DND-41 (cell line): ENCODE results near the gene RAPGEF1.

Experiments
- ATAC-seq: fragments of 200-7000 bp; cut with Tn5 transposase; 3 replicates; pipeline ENCODE4 v1.9.1; 2021; ENCODE audit warnings: low read depth; ENCODE audit not compliant: insufficient read depth
- DNase-seq: peaks from one replicate; pipeline ENCODE4 v3.0.0-alpha.2; 2020
- H2AFZ ChIP-seq: 2 replicates; pipeline ENCODE4 v1.6.0; 2012; ENCODE audit warnings: low read depth, low read length
- H3K27ac ChIP-seq: 2 replicates; pipeline ENCODE4 v1.5.1; 2012; ENCODE audit warnings: low read length, inconsistent platforms
- H3K27me3 ChIP-seq: fragments of 200-600 bp; sonication (generic); 2 replicates; pipeline ENCODE4 v1.6.0; 2012; ENCODE audit warnings: low read length, mild to moderate bottlenecking, inconsistent platforms; ENCODE audit not compliant: insufficient read depth, poor library complexity
- H3K36me3 ChIP-seq: 2 replicates; pipeline ENCODE4 v1.5.1; 2012; ENCODE audit warnings: low read length, inconsistent platforms; ENCODE audit not compliant: insufficient read depth
- H3K4me1 ChIP-seq: 2 replicates; pipeline ENCODE4 v1.5.1; 2012; ENCODE audit warnings: mild to moderate bottlenecking, low read length; ENCODE audit not compliant: insufficient read depth
- H3K4me2 ChIP-seq: 2 replicates; pipeline ENCODE4 v1.6.0; 2012; ENCODE audit warnings: mild to moderate bottlenecking, moderate library complexity, low read length, inconsistent platforms; ENCODE audit not compliant: insufficient read depth
- H3K4me3 ChIP-seq, 2 experiments: fragments of 200-600 bp in 1 of 2; shearing (Covaris generic) in 1 of 2; 2 replicates each; pipeline ENCODE4 v1.5.1; 2012 to 2016; ENCODE audit warnings: inconsistent platforms in 2 of 2, low read length in 2 of 2, mild to moderate bottlenecking in 2 of 2, low read depth in 1 of 2, moderate library complexity in 1 of 2
- H3K79me2 ChIP-seq: 2 replicates; pipeline ENCODE4 v1.6.0; 2012; ENCODE audit warnings: low read length, inconsistent platforms; ENCODE audit not compliant: insufficient read depth
- H3K9ac ChIP-seq: 2 replicates; pipeline ENCODE4 v1.6.0; 2012; ENCODE audit warnings: low read depth, mild to moderate bottlenecking, inconsistent platforms, low read length, moderate library complexity
- H3K9me3 ChIP-seq: 2 replicates; pipeline ENCODE4 v1.5.1; 2012; ENCODE audit warnings: low read length, moderate library complexity, mild to moderate bottlenecking, inconsistent platforms; ENCODE audit not compliant: insufficient read depth, severe bottlenecking
- H4K20me1 ChIP-seq: 2 replicates; pipeline ENCODE4 v1.6.0; 2012; ENCODE audit warnings: low read length; ENCODE audit not compliant: insufficient read depth
- EZH2 ChIP-seq: IDR thresholded peaks from 3 replicates; pipeline ENCODE4 v1.6.1; 2012; ENCODE audit warnings: borderline replicate concordance, low read depth, mild to moderate bottlenecking, moderate library complexity, low read length, inconsistent platforms; ENCODE audit not compliant: severe bottlenecking
- TF ChIP-seq, protein P1 (sequence below): IDR thresholded peaks from 2 replicates; pipeline ENCODE4 v1.5.1; 2012; ENCODE audit warnings: borderline replicate concordance, low read length, moderate library complexity, mild to moderate bottlenecking; ENCODE audit not compliant: poor library complexity, severe bottlenecking; ENCODE audit errors: extremely low read depth

RAPGEF1 gene

DNA sequence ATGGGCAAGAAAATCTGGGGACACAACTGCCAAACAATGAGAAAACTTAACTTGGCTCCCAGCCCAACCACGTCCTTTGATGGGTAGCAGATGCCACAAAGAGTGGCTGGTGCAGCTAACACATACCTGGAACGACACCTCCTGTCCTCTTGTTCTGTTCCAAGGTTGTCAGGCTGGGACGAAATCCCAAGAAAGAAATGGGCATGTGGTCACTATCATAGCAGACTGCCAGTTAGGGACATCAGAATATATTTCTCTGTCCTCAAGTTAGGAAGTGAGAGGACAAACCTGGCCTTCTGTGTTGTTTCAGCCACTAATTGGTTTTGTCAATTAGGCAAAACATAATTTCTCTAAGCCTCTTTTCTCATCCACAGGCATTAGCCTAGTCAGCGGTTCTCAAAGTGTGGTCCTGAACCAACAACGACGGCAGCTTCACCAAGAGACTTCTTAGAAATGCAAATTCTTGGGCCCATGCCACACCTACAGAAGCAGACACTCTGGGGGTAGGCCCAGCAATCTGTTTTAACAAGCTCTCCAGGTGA, 63.4 kb downstream of the RAPGEF1 start:
- Histone ChIP-seq H3K9me3 (no peaks in the 10 kb centered on the region), H3K36me3 (no peaks in the 10 kb centered on the region), H3K4me1 (peaks cover 13% of the 10 kb centered on the region), H2AFZ (no peak overlapping the region), H3K4me3 (no peak overlapping the region), H3K9ac (no peak overlapping the region), H3K27me3 (no peaks in the 10 kb centered on the region), H3K27ac (no peak overlapping the region), H3K4me2 (no peak overlapping the region), H4K20me1 (peaks cover 75% of the 10 kb centered on the region), H3K79me2 (peaks cover 40% of the 10 kb centered on the region)
- DNase-seq (peak; percentile 52), ATAC-seq (peak; percentile 58; the same call in 2 of the 3 replicates)
- TF ChIP-seq, protein P1, sequence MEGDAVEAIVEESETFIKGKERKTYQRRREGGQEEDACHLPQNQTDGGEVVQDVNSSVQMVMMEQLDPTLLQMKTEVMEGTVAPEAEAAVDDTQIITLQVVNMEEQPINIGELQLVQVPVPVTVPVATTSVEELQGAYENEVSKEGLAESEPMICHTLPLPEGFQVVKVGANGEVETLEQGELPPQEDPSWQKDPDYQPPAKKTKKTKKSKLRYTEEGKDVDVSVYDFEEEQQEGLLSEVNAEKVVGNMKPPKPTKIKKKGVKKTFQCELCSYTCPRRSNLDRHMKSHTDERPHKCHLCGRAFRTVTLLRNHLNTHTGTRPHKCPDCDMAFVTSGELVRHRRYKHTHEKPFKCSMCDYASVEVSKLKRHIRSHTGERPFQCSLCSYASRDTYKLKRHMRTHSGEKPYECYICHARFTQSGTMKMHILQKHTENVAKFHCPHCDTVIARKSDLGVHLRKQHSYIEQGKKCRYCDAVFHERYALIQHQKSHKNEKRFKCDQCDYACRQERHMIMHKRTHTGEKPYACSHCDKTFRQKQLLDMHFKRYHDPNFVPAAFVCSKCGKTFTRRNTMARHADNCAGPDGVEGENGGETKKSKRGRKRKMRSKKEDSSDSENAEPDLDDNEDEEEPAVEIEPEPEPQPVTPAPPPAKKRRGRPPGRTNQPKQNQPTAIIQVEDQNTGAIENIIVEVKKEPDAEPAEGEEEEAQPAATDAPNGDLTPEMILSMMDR = no peak
- no peak for TF ChIP-seq EZH2

DNA sequence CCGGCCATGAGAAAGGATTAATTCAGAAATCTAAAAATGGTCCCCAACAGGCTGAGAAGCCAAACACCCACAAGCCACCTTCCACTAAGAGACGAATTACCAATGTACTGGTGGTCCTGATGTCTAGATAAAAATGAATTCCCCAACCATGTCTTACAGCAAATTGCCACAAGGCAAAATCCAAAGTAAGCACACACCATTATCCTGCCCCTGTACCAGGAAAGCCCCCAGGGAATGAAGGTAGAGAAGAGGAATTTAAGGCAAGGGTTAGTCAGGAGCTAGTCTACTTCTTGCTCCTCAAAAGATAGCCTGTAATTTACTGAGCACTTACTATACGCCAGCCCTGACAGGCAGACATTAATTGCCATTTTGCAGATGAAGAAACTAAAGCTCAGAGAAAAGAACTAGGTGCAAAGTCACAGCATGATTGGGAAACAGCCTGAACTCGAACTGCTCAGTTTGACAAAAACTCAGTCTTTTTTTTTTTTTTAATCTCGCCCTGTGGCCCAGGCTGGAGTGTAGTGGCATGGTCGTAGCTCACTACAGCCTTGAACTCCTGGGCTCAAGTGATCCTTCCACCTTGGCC, 64.3 kb downstream of the RAPGEF1 start:
- Histone ChIP-seq H2AFZ (no peak overlapping the region), H4K20me1 (peaks cover 83% of the 10 kb centered on the region), H3K27ac (no peak overlapping the region), H3K4me1 (peaks cover 14% of the 10 kb centered on the region), H3K79me2 (peaks cover 47% of the 10 kb centered on the region), H3K36me3 (no peaks in the 10 kb centered on the region), H3K27me3 (no peaks in the 10 kb centered on the region), H3K4me2 (no peak overlapping the region), H3K9me3 (no peaks in the 10 kb centered on the region), H3K9ac (no peak overlapping the region), H3K4me3 (no peak overlapping the region)
- TF ChIP-seq, protein P1 = no peak
- no peak for TF ChIP-seq EZH2
- no peak for DNase-seq
- ATAC-seq = no peak

DNA sequence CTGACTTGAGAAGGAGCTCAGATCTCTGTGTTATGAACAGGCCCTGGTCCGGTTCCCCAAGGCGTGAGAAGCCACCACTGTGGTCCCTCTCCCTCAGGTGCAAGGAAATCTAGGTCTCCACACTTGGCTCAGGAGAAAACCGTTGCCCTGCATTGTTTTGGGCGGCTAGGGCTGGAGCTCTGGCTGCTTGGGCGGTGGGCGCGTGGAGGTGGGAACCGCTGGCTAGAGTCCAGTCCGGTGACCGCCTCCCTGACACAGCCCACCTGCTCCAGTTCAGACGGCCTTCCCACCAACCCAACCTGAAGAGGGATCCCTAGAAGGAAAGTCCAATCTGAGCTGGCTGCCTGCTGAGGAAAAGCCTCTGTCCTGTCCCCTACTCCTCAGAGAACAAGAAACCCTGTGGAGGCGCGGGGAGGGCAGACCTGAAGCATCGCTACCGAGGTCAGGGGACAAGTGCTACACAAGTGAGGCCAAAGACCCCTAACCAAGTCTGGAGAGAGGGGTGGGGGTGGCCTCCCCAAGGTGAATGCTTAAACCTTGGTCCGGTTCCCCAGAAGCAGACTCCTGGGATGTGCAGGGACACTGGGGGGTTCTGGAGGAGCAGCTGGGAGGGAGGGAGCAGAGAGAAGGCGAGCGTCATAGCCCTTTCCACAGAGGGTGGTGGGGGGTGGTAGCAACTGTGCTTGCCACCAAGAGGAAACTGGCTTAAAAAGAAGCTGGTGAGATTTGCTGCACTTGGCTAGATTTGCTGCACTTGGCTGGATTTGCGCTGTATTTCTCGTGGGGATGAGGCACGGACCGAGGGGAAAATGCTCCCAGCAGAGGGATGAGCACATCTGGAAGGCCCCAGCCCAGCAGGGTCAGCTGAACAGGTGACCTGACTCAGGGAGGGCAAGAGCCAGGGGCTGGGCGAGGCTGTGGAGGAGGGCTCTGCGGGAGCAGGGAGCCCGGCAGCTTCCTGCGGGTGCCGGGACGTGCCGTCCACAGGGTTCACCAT, 65.2 kb downstream of the RAPGEF1 start:
- Histone ChIP-seq H2AFZ (no peak overlapping the region), H3K9me3 (no peaks in the 10 kb centered on the region), H3K4me3 (no peak overlapping the region), H3K36me3 (no peaks in the 10 kb centered on the region), H3K4me2 (no peak overlapping the region), H3K9ac (no peak overlapping the region), H4K20me1 (peaks cover 88% of the 10 kb centered on the region), H3K4me1 (peaks cover 22% of the 10 kb centered on the region), H3K27me3 (no peaks in the 10 kb centered on the region), H3K79me2 (peaks cover 50% of the 10 kb centered on the region), H3K27ac (no peak overlapping the region)
- DNase-seq (no peak), ATAC-seq (no peak)
- no peak for TF ChIP-seq EZH2
- TF ChIP-seq, protein P1 = no peak
